Activated T-cell treated with anti-CD3 and anti-CD28 coated beads, Interleukin-2, amount 50 U/mL, for 1 hour (primary cell): ENCODE data around the gene BAHD1.

ENCODE experiments used
- DNase-seq: peaks from one replicate; pipeline ENCODE4 v3.0.0-alpha.2; 2020

Gene BAHD1

GRCh38 chr15:40424483-40425115, 16.2 kb upstream of the BAHD1 start:
- DNase-seq = no peak

GRCh38 chr15:40425681-40426080, 15.1 kb upstream of the BAHD1 start:
- no peak for DNase-seq

GRCh38 chr15:40427188-40427587, 13.6 kb upstream of the BAHD1 start:
- DNase-seq = no peak

GRCh38 chr15:40428185-40428584, 12.6 kb upstream of the BAHD1 start:
- no peak for DNase-seq

GRCh38 chr15:40429068-40429710, 11.6 kb upstream of the BAHD1 start:
- no peak for DNase-seq

GRCh38 chr15:40430271-40430805, 10.4 kb upstream of the BAHD1 start:
- DNase-seq = no peak

GRCh38 chr15:40435023-40435709, 5.6 kb upstream of the BAHD1 start:
- no peak for DNase-seq

GRCh38 chr15:40435710-40436089, 5.1 kb upstream of the BAHD1 start:
- no peak for DNase-seq

- DNase-seq = no peak
Measured at GRCh38 chr15:40436116-40436891, 4.4 kb upstream of the BAHD1 start.

- no peak for DNase-seq
Measured at GRCh38 chr15:40436892-40437751, 3.6 kb upstream of the BAHD1 start.

GRCh38 chr15:40437752-40438687, 2.7 kb upstream of the BAHD1 start:
- DNase-seq = no peak

- DNase-seq = no peak
Measured at GRCh38 chr15:40438712-40439111, 2.0 kb upstream of the BAHD1 start.

GRCh38 chr15:40439461-40439959, 1.2 kb upstream of the BAHD1 start:
- no peak for DNase-seq

- DNase-seq = peak; percentile 41
Measured at GRCh38 chr15:40439960-40440742, 602 bp upstream of the BAHD1 start.

GRCh38 chr15:40441565-40442531, 1.1 kb downstream of the BAHD1 start:
- DNase-seq = peak; percentile 42

GRCh38 chr15:40443255-40443654, 2.5 kb downstream of the BAHD1 start:
- DNase-seq = no peak

- DNase-seq = no peak
Measured at GRCh38 chr15:40443846-40444245, 3.1 kb downstream of the BAHD1 start.

GRCh38 chr15:40444736-40445135, 4.0 kb downstream of the BAHD1 start:
- no peak for DNase-seq

- no peak for DNase-seq
Measured at GRCh38 chr15:40445421-40445922, 4.7 kb downstream of the BAHD1 start.
